Neural cell (in vitro differentiated cells): ENCODE data around the gene HPSE2.

ENCODE experiments used
- CTCF ChIP-seq: fragments of 450-650 bp; IDR thresholded peaks from 2 replicates; pipeline ENCODE4 v1.5.1; 2014; ENCODE audit warnings: antibody characterized with exemption, mild to moderate bottlenecking, moderate library complexity; ENCODE audit not compliant: poor library complexity, severe bottlenecking
- POLR2AphosphoS5 ChIP-seq: IDR thresholded peaks from 2 replicates; pipeline ENCODE4 v1.6.1; 2012
- RAD21 ChIP-seq: fragments of 450-650 bp; conservative IDR thresholded peaks from 2 replicates; pipeline ENCODE4 v1.6.1; 2014; ENCODE audit warnings: antibody characterized with exemption, mild to moderate bottlenecking, moderate library complexity
- REST ChIP-seq: IDR thresholded peaks from 2 replicates; pipeline ENCODE4 v1.6.1; 2012; ENCODE audit warnings: borderline replicate concordance
- SMC3 ChIP-seq: fragments of 450-650 bp; conservative IDR thresholded peaks from 2 replicates; pipeline ENCODE4 v1.6.1; 2014; ENCODE audit warnings: antibody characterized with exemption, mild to moderate bottlenecking, moderate library complexity; ENCODE audit not compliant: poor library complexity

GRCh38 chr10:99115703-99116102, 119.9 kb downstream of the HPSE2 start:
- no peak for TF ChIP-seq CTCF
- no peak for TF ChIP-seq RAD21
- no peak for TF ChIP-seq POLR2AphosphoS5
- no peak for TF ChIP-seq SMC3
- TF ChIP-seq REST: no peak
